NCI-H446 (cell line): ENCODE measurements around the gene PTPN5.

Experiments
- DNase-seq, 2 experiments: peaks; one replicate each; lab custom pipeline; 2025; lab: John Stamatoyannopoulos, UW

PTPN5 gene

GRCh38 chr11:18739685-18740084 lies 51.9 kb downstream of the PTPN5 start:
- no peak for DNase-seq

- DNase-seq = no peak
Measured at GRCh38 chr11:18737642-18738041, 54.0 kb downstream of the PTPN5 start.

- no peak for DNase-seq
Measured at GRCh38 chr11:18736590-18737148, 54.9 kb downstream of the PTPN5 start.

- no peak for DNase-seq
Measured at GRCh38 chr11:18733202-18733601, 58.4 kb downstream of the PTPN5 start.

GRCh38 chr11:18731949-18732821 lies 59.4 kb downstream of the PTPN5 start:
- DNase-seq = peak; percentile 21 to 45

GRCh38 chr11:18731441-18731840 lies 60.2 kb downstream of the PTPN5 start:
- no peak for DNase-seq

- no peak for DNase-seq
Measured at GRCh38 chr11:18730020-18730419, 61.6 kb downstream of the PTPN5 start.

GRCh38 chr11:18729426-18729825 lies 62.2 kb downstream of the PTPN5 start:
- no peak for DNase-seq

GRCh38 chr11:18728658-18729057 lies 62.9 kb downstream of the PTPN5 start:
- no peak for DNase-seq

GRCh38 chr11:18727479-18728236 lies 63.9 kb downstream of the PTPN5 start:
- peak in 1 of 2 experiments; percentile 54 for DNase-seq

GRCh38 chr11:18726040-18726439 lies 65.6 kb downstream of the PTPN5 start, which contains the start of gene IGSF22:
Gene IGSF22, minus strand, starts transcription at chr11:18726188. Its CDS starts 1,952 bp downstream, at chr11:18724236.
- no peak for DNase-seq

- no peak for DNase-seq
Measured at GRCh38 chr11:18723991-18724390, 67.6 kb downstream of the PTPN5 start.

GRCh38 chr11:18722293-18722637 lies 69.3 kb downstream of the PTPN5 start:
- DNase-seq = no peak

GRCh38 chr11:18721561-18722292 lies 69.9 kb downstream of the PTPN5 start:
- peak; percentile 4 to 36 for DNase-seq

GRCh38 chr11:18720808-18721560 lies 70.6 kb downstream of the PTPN5 start:
- DNase-seq = peak; percentile 60 to 77

- no peak for DNase-seq
Measured at GRCh38 chr11:18720091-18720807, 71.3 kb downstream of the PTPN5 start.

- no peak for DNase-seq
Measured at GRCh38 chr11:18715476-18715875, 76.1 kb downstream of the PTPN5 start.

GRCh38 chr11:18714443-18714780 lies 77.2 kb downstream of the PTPN5 start:
- DNase-seq = no peak

- DNase-seq = no peak
Measured at GRCh38 chr11:18713646-18714442, 77.8 kb downstream of the PTPN5 start.

GRCh38 chr11:18710545-18710944 lies 81.1 kb downstream of the PTPN5 start:
- no peak for DNase-seq
